ENCODE measurements around the gene DIAPH2.

DNA sequence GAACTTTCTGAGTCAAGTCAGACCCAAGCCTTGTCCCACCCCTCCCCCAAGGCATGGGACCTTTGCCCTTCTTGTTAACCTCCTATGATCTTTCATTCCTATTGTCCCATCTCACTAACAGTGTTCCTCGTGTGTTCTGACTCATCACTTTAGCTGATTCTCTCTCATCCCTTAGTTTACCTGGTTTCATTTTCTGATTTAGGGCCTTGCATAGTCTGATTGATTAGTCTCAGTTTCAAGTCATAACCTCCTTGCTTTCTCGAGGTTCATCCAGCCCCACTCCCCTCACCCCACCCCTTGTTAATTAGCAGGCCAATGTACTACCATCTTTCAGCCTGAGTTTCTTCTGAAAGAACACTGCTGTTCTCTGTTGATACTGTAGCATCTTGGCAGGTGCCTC, 716.5 kb downstream of the DIAPH2 start:
- TF ChIP-seq, protein P1, sequence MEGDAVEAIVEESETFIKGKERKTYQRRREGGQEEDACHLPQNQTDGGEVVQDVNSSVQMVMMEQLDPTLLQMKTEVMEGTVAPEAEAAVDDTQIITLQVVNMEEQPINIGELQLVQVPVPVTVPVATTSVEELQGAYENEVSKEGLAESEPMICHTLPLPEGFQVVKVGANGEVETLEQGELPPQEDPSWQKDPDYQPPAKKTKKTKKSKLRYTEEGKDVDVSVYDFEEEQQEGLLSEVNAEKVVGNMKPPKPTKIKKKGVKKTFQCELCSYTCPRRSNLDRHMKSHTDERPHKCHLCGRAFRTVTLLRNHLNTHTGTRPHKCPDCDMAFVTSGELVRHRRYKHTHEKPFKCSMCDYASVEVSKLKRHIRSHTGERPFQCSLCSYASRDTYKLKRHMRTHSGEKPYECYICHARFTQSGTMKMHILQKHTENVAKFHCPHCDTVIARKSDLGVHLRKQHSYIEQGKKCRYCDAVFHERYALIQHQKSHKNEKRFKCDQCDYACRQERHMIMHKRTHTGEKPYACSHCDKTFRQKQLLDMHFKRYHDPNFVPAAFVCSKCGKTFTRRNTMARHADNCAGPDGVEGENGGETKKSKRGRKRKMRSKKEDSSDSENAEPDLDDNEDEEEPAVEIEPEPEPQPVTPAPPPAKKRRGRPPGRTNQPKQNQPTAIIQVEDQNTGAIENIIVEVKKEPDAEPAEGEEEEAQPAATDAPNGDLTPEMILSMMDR (tag by site-specific recombination; IDR thresholded peaks at IDR 0.05): no peak
- TF ChIP-seq HOXD13 (CRISPR knock-in tag; IDR thresholded peaks at IDR 0.05; ENCODE audit: borderline replicate concordance) (no peak), ZNF426 (tag by site-specific recombination; IDR thresholded peaks at IDR 0.05) (no peak), ZBTB7A (tag by site-specific recombination; IDR thresholded peaks at IDR 0.05; ENCODE audit: low read depth) (no peak), OSR2 (tag by site-specific recombination; IDR thresholded peaks at IDR 0.05) (no peak)
- TF ChIP-seq, protein P2, sequence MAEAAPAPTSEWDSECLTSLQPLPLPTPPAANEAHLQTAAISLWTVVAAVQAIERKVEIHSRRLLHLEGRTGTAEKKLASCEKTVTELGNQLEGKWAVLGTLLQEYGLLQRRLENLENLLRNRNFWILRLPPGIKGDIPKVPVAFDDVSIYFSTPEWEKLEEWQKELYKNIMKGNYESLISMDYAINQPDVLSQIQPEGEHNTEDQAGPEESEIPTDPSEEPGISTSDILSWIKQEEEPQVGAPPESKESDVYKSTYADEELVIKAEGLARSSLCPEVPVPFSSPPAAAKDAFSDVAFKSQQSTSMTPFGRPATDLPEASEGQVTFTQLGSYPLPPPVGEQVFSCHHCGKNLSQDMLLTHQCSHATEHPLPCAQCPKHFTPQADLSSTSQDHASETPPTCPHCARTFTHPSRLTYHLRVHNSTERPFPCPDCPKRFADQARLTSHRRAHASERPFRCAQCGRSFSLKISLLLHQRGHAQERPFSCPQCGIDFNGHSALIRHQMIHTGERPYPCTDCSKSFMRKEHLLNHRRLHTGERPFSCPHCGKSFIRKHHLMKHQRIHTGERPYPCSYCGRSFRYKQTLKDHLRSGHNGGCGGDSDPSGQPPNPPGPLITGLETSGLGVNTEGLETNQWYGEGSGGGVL (tag by site-specific recombination; IDR thresholded peaks at IDR 0.05): no peak

Measured in HEK293 (cell line).